ENCODE measurements around the gene CDKN2A. TPM values are rescaled to one million over a fixed set of nuclear protein-coding genes. Genes with fewer than 3 reads are reported as not detected.

CDKN2A gene
- polyA plus RNA-seq, 1 of the 3 experiments (the other 2 are of a cell fraction), result 41.4 TPM

DNA sequence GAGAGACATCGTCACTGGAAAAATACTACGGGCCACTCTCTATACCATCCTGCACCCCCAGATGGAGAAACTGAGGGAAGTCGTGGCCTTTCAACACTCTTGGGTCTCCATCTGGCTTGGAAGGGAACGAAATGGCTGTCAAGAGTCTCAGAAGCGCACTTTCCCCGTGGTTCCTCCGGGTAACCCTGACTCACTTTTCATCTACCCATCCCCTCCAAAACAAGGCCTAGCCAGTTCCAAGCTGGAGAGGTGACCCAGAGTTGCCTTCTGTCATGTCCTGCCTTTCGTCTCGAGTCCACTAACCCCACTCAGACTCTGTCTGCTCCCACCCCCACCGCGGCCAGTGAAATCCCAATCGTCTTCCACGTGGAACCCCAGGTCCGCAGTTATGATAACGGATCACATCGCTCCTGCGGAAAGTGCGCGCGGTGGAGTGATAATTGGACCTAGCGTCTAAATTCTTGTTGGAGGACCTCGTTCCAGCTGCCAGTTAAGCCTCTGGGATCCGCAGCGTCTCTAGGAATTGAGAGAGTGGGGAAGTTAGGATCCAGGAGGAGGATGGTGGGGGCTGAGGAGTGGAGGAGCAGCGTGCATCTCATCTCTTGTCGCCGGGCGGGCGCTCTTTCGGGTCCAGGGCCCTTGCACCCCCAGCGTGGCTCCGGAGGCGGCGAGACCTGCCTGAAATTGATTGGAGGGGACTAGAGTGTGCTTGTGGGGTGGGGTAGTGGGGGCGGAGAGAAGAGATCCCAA lies 4.6 kb downstream of the CDKN2A start:
- Histone ChIP-seq H3F3A (replicated peaks; ENCODE audit: insufficient read depth) (no peaks in the 10 kb centered on the region), H3K36me3 (replicated peaks in 1 of 2; ENCODE audit: control insufficient read depth in 1 of 2, insufficient read depth in 2 of 2, low read length in 1 of 2) (no peaks in the 10 kb centered on the region), H3K27me3 (ENCODE audit: insufficient read depth) (no peaks in the 10 kb centered on the region), H3K9me3 (no peaks in the 10 kb centered on the region), H3K79me2 (ENCODE audit: insufficient read depth) (no peaks in the 10 kb centered on the region; the same call in 1 of the 2 replicates), H3K4me1 (ENCODE audit: control insufficient read depth in 1 of 2, insufficient read depth in 2 of 2, low read depth in 1 of 2, low read length in 1 of 2) (peaks cover 0 to 3% of the 10 kb centered on the region in 2 experiments; a peak in 2 of 4 replicates), H3K9me2 (no peaks in the 10 kb centered on the region), H3K27ac (ENCODE audit: low read depth in 2 of 2, low read length in 1 of 2) (no peak overlapping the region), H2AFZ (ENCODE audit: low read depth) (no peak overlapping the region), H3K4me3 (ENCODE audit: low read depth in 2 of 2, low read length in 1 of 2) (no peak overlapping the region), H3K4me2 (no peak overlapping the region), H3K9ac (no peak overlapping the region), H4K20me1 (ENCODE audit: insufficient read depth) (no peaks in the 10 kb centered on the region)
- TF ChIP-seq SIN3A (IDR thresholded peaks at IDR 0.05; ENCODE audit: borderline replicate concordance, low read depth, low read length), result no peak
- no peak for TF ChIP-seq MXI1 (IDR thresholded peaks at IDR 0.05; ENCODE audit: low read depth, low read length)
- no peak for TF ChIP-seq TEAD4 (IDR thresholded peaks at IDR 0.05; ENCODE audit: borderline replicate concordance, insufficient read depth)
- no peak for TF ChIP-seq GABPA (IDR thresholded peaks at IDR 0.05; ENCODE audit: low read depth)
- TF ChIP-seq, protein P1, sequence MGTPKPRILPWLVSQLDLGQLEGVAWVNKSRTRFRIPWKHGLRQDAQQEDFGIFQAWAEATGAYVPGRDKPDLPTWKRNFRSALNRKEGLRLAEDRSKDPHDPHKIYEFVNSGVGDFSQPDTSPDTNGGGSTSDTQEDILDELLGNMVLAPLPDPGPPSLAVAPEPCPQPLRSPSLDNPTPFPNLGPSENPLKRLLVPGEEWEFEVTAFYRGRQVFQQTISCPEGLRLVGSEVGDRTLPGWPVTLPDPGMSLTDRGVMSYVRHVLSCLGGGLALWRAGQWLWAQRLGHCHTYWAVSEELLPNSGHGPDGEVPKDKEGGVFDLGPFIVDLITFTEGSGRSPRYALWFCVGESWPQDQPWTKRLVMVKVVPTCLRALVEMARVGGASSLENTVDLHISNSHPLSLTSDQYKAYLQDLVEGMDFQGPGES (IDR thresholded peaks at IDR 0.05; ENCODE audit: low read depth, low read length), result no peak
- TF ChIP-seq TAF1 (IDR thresholded peaks at IDR 0.05; ENCODE audit: borderline replicate concordance, low read depth, low read length), result no peak
- TF ChIP-seq, protein P2, sequence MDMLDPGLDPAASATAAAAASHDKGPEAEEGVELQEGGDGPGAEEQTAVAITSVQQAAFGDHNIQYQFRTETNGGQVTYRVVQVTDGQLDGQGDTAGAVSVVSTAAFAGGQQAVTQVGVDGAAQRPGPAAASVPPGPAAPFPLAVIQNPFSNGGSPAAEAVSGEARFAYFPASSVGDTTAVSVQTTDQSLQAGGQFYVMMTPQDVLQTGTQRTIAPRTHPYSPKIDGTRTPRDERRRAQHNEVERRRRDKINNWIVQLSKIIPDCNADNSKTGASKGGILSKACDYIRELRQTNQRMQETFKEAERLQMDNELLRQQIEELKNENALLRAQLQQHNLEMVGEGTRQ (IDR thresholded peaks at IDR 0.05; ENCODE audit: borderline replicate concordance, low read depth, low read length), result no peak
- no peak for TF ChIP-seq SMC3 (IDR thresholded peaks at IDR 0.05; ENCODE audit: low read depth, low read length)
- no peak for TF ChIP-seq CHD2 (IDR thresholded peaks at IDR 0.05; ENCODE audit: low read length, partially characterized antibody)
- no peak for TF ChIP-seq POLR2AphosphoS5 (IDR thresholded peaks at IDR 0.05; ENCODE audit: low read depth, low read length)
- no peak for TF ChIP-seq MEF2A (IDR thresholded peaks at IDR 0.05; ENCODE audit: borderline replicate concordance, low read depth)
- TF ChIP-seq, protein P3, sequence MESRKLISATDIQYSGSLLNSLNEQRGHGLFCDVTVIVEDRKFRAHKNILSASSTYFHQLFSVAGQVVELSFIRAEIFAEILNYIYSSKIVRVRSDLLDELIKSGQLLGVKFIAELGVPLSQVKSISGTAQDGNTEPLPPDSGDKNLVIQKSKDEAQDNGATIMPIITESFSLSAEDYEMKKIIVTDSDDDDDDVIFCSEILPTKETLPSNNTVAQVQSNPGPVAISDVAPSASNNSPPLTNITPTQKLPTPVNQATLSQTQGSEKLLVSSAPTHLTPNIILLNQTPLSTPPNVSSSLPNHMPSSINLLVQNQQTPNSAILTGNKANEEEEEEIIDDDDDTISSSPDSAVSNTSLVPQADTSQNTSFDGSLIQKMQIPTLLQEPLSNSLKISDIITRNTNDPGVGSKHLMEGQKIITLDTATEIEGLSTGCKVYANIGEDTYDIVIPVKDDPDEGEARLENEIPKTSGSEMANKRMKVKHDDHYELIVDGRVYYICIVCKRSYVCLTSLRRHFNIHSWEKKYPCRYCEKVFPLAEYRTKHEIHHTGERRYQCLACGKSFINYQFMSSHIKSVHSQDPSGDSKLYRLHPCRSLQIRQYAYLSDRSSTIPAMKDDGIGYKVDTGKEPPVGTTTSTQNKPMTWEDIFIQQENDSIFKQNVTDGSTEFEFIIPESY (IDR thresholded peaks at IDR 0.05; ENCODE audit: borderline replicate concordance, low read depth), result no peak
- TF ChIP-seq NRF1 (IDR thresholded peaks at IDR 0.05; ENCODE audit: low read depth, low read length), result no peak
- ChIA-PET POLR2A (no interaction called here), CTCF (interaction anchor here (1.1 to 1.2 kb wide), 3 partner anchors 11 to 19 kb away, joined by 3 to 5 read pairs (median 4); partner anchors contain the start of gene CDKN2B)
- DNase-seq, result no peak
- whole genome bisulfite sequencing (ENCODE audit: low lambda C conversion rate), result 84% methylated on average over 35 of the region's 35 CpGs

All from SK-N-SH (cell line).